Neutrophil (primary cell): ENCODE measurements around the gene ITPRIPL2.

Experiments used
- H3K27ac ChIP-seq: fragments of 200-600 bp; sonication (generic); 2 replicates; pipeline ENCODE4 v1.5.1; 2016; ENCODE audit warnings: mild to moderate bottlenecking, moderate library complexity
- H3K27me3 ChIP-seq: fragments of 200-600 bp; sonication (generic); 2 replicates; pipeline ENCODE4 v1.6.0; 2016; ENCODE audit warnings: mild to moderate bottlenecking
- H3K36me3 ChIP-seq: fragments of 200-600 bp; sonication (generic); 2 replicates; pipeline ENCODE4 v1.5.1; 2017
- H3K4me1 ChIP-seq, 2 experiments: fragments of 200-600 bp in 1 of 2; sonication (generic) in 1 of 2; 1 replicate in 1 of 2; 2 replicates in 1 of 2; pipeline versions ENCODE4 v1.5.1 to v1.6.1; 2013 to 2016; ENCODE audit warnings: low read depth in 1 of 2, low read length in 1 of 2, mild to moderate bottlenecking in 1 of 2, moderate library complexity in 1 of 2; ENCODE audit not compliant: control insufficient read depth in 1 of 2, insufficient read depth in 1 of 2
- H3K4me3 ChIP-seq, 2 experiments: fragments of 200-600 bp in 1 of 2; sonication (generic) in 1 of 2; 1 replicate in 1 of 2; 2 replicates in 1 of 2; pipeline ENCODE4 v1.5.1; 2013 to 2016; ENCODE audit warnings: low read depth in 1 of 2, low read length in 1 of 2, mild to moderate bottlenecking in 1 of 2, moderate library complexity in 1 of 2
- H3K9me3 ChIP-seq: fragments of 200-600 bp; sonication (generic); 2 replicates; pipeline ENCODE4 v1.5.1; 2016
- TF ChIP-seq, protein P1 (sequence below): fragments of 200-600 bp; sonication (generic); IDR thresholded peaks from 2 replicates; pipeline ENCODE4 v1.5.1; 2016; ENCODE audit warnings: antibody characterized with exemption

Gene ITPRIPL2

GRCh38 chr16:19088341-19088916 is 25.3 kb upstream of the ITPRIPL2 start:
- no peak overlapping the region for H3K4me3 ChIP-seq
- H3K9me3 ChIP-seq: no peaks in the 10 kb centered on the region
- TF ChIP-seq, protein P1, sequence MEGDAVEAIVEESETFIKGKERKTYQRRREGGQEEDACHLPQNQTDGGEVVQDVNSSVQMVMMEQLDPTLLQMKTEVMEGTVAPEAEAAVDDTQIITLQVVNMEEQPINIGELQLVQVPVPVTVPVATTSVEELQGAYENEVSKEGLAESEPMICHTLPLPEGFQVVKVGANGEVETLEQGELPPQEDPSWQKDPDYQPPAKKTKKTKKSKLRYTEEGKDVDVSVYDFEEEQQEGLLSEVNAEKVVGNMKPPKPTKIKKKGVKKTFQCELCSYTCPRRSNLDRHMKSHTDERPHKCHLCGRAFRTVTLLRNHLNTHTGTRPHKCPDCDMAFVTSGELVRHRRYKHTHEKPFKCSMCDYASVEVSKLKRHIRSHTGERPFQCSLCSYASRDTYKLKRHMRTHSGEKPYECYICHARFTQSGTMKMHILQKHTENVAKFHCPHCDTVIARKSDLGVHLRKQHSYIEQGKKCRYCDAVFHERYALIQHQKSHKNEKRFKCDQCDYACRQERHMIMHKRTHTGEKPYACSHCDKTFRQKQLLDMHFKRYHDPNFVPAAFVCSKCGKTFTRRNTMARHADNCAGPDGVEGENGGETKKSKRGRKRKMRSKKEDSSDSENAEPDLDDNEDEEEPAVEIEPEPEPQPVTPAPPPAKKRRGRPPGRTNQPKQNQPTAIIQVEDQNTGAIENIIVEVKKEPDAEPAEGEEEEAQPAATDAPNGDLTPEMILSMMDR: no peak
- H3K27ac ChIP-seq: no peak overlapping the region
- peaks cover 29% of the 10 kb centered on the region for H3K27me3 ChIP-seq
- H3K36me3 ChIP-seq: no peaks in the 10 kb centered on the region
- H3K4me1 ChIP-seq: peaks cover 8 to 13% of the 10 kb centered on the region in 2 experiments

DNA sequence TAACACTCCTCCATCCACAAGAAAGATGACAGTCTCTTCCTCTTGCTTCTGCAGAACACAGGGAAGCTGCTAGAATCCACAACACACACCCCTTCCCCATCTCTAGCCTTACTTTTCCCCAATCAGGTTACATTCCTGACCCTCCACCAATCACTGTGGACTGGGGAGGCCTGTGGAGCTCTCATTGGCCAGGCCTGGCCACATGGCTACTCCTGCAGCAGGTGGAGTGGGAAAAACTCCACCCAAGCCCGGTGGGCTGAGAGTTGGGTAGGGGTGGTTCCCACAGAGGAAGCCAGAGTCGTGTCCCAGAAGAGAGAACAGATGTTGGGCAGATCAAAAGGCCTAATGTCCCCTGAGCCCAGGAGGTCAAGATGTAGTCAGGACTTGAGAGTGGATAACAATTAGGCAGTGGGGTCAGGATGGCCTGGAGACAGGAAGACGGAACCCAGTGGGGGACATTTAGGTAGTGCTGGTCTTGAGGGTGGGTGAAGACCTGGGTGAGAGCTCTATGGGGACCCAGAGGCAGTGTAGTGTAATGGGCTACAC is 24.3 kb upstream of the ITPRIPL2 start:
- H3K4me3 ChIP-seq: no peak overlapping the region
- H3K4me1 ChIP-seq: peaks cover 8 to 13% of the 10 kb centered on the region in 2 experiments
- H3K36me3 ChIP-seq: no peaks in the 10 kb centered on the region
- no peak overlapping the region for H3K27ac ChIP-seq
- TF ChIP-seq, protein P1: no peak
- no peaks in the 10 kb centered on the region for H3K9me3 ChIP-seq
- peaks cover 22% of the 10 kb centered on the region for H3K27me3 ChIP-seq

DNA sequence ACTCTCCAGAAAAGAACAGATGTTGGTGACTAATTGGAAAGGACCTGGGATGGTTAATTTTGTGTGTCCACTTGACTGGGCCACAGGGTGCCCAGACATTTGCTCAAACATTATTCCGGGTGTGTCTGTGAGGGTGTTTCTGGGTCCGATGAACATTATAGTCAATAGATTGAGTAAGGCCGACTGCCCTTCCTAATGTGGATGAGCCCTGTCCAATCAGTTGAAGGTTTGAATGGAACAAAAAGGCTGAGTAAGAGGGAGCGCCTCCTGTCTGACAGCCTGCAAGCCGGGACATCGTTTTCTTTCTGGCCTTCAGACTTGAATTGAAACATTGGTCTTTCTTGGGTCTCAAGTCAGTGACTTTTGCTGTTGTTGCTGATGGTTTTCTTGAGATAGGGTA is 22.8 kb upstream of the ITPRIPL2 start:
- TF ChIP-seq, protein P1: no peak
- Histone ChIP-seq H3K36me3 (no peaks in the 10 kb centered on the region), H3K27me3 (peaks cover 8% of the 10 kb centered on the region), H3K4me3 (no peak overlapping the region), H3K27ac (no peak overlapping the region), H3K4me1 (peaks cover 8 to 10% of the 10 kb centered on the region in 2 experiments), H3K9me3 (no peaks in the 10 kb centered on the region)

GRCh38 chr16:19092653-19093410 is 20.9 kb upstream of the ITPRIPL2 start:
- TF ChIP-seq, protein P1: no peak
- H3K4me3 ChIP-seq: no peak overlapping the region
- no peaks in the 10 kb centered on the region for H3K27me3 ChIP-seq
- H3K36me3 ChIP-seq: no peaks in the 10 kb centered on the region
- no peaks in the 10 kb centered on the region for H3K9me3 ChIP-seq
- no peak overlapping the region for H3K27ac ChIP-seq
- H3K4me1 ChIP-seq: no peaks in the 10 kb centered on the region

- Histone ChIP-seq H3K36me3 (no peaks in the 10 kb centered on the region), H3K27ac (no peak overlapping the region), H3K27me3 (no peaks in the 10 kb centered on the region), H3K4me1 (no peaks in the 10 kb centered on the region), H3K9me3 (no peaks in the 10 kb centered on the region), H3K4me3 (no peak overlapping the region)
- TF ChIP-seq, protein P1: no peak
Observed at GRCh38 chr16:19093631-19094541, 19.9 kb upstream of the ITPRIPL2 start.
